Caco-2 (cell line): ENCODE results near the gene MAPK4. TPM values are rescaled to one million over a fixed set of nuclear protein-coding genes. Genes with fewer than 3 reads are reported as not detected.

Experiments used
- BruUV-seq: library from RNA; stranded (reverse); fragments of 400-500 nt; replicated peaks from 2 replicates; lab custom pipeline; 2021; lab: Mats Ljungman, UMichigan
- CTCF ChIA-PET: fragments of 300-600 bp; sonication (Branson Sonifier 250); formaldehyde crosslinking; loops from one replicate; lab custom pipeline; 2022; ENCODE audit warnings: antibody characterized with exemption; lab: Charles Lee
- POLR2A ChIA-PET: fragments of 300-600 bp; sonication (Branson Sonifier 250); formaldehyde crosslinking; loops from one replicate; lab custom pipeline; 2022; ENCODE audit warnings: antibody characterized with exemption; lab: Charles Lee
- DNase-seq, 2 experiments: peaks; one replicate each; pipeline versions ENCODE4 v3.0.0 to v3.0.0-alpha.2; 2020 to 2022
- H3K27me3 ChIP-seq: replicated peaks from 2 replicates; pipeline ENCODE4 v1.6.0; 2011; ENCODE audit warnings: low read length; ENCODE audit not compliant: control insufficient read depth, insufficient read depth
- H3K36me3 ChIP-seq: 2 replicates; pipeline ENCODE4 v1.5.1; 2011; ENCODE audit warnings: low read length; ENCODE audit not compliant: control insufficient read depth, insufficient read depth
- H3K4me1 ChIP-seq: fragments of 250-450 bp; sonication (Bioruptor Pico); 2 replicates; pipeline ENCODE4 v1.5.1; 2020; ENCODE audit warnings: mild to moderate bottlenecking
- H3K4me3 ChIP-seq: 2 replicates; pipeline ENCODE4 v1.5.1; 2011; ENCODE audit warnings: low read depth, mild to moderate bottlenecking, control low read depth, low read length
- H3K9me3 ChIP-seq: fragments of 250-450 bp; sonication (Bioruptor Pico); 2 replicates; pipeline ENCODE4 v1.5.1; 2020; ENCODE audit warnings: mild to moderate bottlenecking, moderate library complexity
- H3K27ac Mint-ChIP-seq: one replicate; pipeline ENCODE4 v1.8.0; 2022; ENCODE audit warnings: mixed read lengths; ENCODE audit not compliant: unreplicated experiment
- H3K27me3 Mint-ChIP-seq: one replicate; pipeline ENCODE4 v1.8.0; 2022; ENCODE audit warnings: mixed read lengths; ENCODE audit not compliant: insufficient read depth, unreplicated experiment
- H3K36me3 Mint-ChIP-seq: one replicate; pipeline ENCODE4 v1.8.0; 2022; ENCODE audit warnings: mild to moderate bottlenecking, mixed read lengths; ENCODE audit not compliant: insufficient read depth, unreplicated experiment
- H3K4me1 Mint-ChIP-seq: one replicate; pipeline ENCODE4 v1.8.0; 2022; ENCODE audit warnings: low read depth, mixed read lengths; ENCODE audit not compliant: unreplicated experiment
- H3K4me3 Mint-ChIP-seq: one replicate; pipeline ENCODE4 v1.8.0; 2022; ENCODE audit warnings: mild to moderate bottlenecking, moderate library complexity, mixed read lengths; ENCODE audit not compliant: unreplicated experiment
- H3K9me3 Mint-ChIP-seq: one replicate; pipeline ENCODE4 v1.8.0; 2022; ENCODE audit warnings: mixed read lengths; ENCODE audit not compliant: unreplicated experiment
- CTCF ChIP-seq, 2 experiments: fragments of 200-600 bp in 1 of 2; IDR thresholded peaks; 1 replicate in 1 of 2; 2 replicates in 1 of 2; pipeline versions ENCODE4 v1.5.1 to v1.8.0; 2011 to 2022; ENCODE audit warnings: antibody characterized with exemption in 1 of 2, control low read depth in 1 of 2, inconsistent platforms in 1 of 2, low read depth in 1 of 2, low read length in 1 of 2, mild to moderate bottlenecking in 1 of 2, moderate library complexity in 1 of 2; ENCODE audit not compliant: insufficient read depth in 1 of 2, severe bottlenecking in 1 of 2, unreplicated experiment in 1 of 2
- intact Hi-C: fragments of 100-400 bp; cut with micrococcal nuclease; formaldehyde crosslinking; loops from one replicate; pipeline ENCODE4 v1.10.0; 2022; ENCODE audit not compliant: unreplicated experiment
- total RNA-seq: library from RNA; stranded (reverse); gene quantifications from 2 replicates; pipeline ENCODE4 v1.2.3, GENCODE V29; 2022

The MAPK4 gene
- total RNA-seq, 1 experiment from 2014 or later, result 0.88 TPM

- POLR2A ChIA-PET, result no interaction called here
- Histone ChIP-seq H3K4me1 (no peaks in the 10 kb centered on the region), H3K36me3 (no peaks in the 10 kb centered on the region), H3K27me3 (no peaks in the 10 kb centered on the region), H3K9me3 (no peaks in the 10 kb centered on the region), H3K4me3 (no peak overlapping the region)
- no peak for DNase-seq
- intact Hi-C loops, result no loop called here
- no peak overlapping the region for H3K4me3 Mint-ChIP-seq
- H3K9me3 Mint-ChIP-seq, result no peaks in the 10 kb centered on the region
- no peaks in the 10 kb centered on the region for H3K27me3 Mint-ChIP-seq
- no peaks in the 10 kb centered on the region for H3K4me1 Mint-ChIP-seq
- no TSS peak for BruUV-seq
- no peak overlapping the region for H3K27ac Mint-ChIP-seq
- no peaks in the 10 kb centered on the region for H3K36me3 Mint-ChIP-seq
- TF ChIP-seq CTCF (IDR thresholded peaks at IDR 0.05; ENCODE audit: insufficient read depth in 1 of 2, low read depth in 1 of 2, low read length in 1 of 2, severe bottlenecking in 1 of 2, unreplicated experiment in 1 of 2), result no peak
- CTCF ChIA-PET, result no interaction called here
Measured at GRCh38 chr18:50638016-50638883, 78.4 kb downstream of the MAPK4 start.

GRCh38 chr18:50638884-50639420 is 79.1 kb downstream of the MAPK4 start:
- H3K36me3 ChIP-seq, result no peaks in the 10 kb centered on the region
- Mint-ChIP-seq H3K4me1 (no peaks in the 10 kb centered on the region), H3K36me3 (no peaks in the 10 kb centered on the region), H3K4me3 (no peak overlapping the region), H3K27ac (no peak overlapping the region), H3K9me3 (no peaks in the 10 kb centered on the region), H3K27me3 (no peaks in the 10 kb centered on the region)
- no peaks in the 10 kb centered on the region for H3K27me3 ChIP-seq
- H3K9me3 ChIP-seq, result no peaks in the 10 kb centered on the region
- no peak overlapping the region for H3K4me3 ChIP-seq
- intact Hi-C loops, result no loop called here
- DNase-seq, result no peak
- BruUV-seq, result no TSS peak
- no peak for TF ChIP-seq CTCF (IDR thresholded peaks at IDR 0.05; ENCODE audit: insufficient read depth in 1 of 2, low read depth in 1 of 2, low read length in 1 of 2, severe bottlenecking in 1 of 2, unreplicated experiment in 1 of 2)
- ChIA-PET POLR2A (no interaction called here), CTCF (no interaction called here)
- H3K4me1 ChIP-seq, result no peaks in the 10 kb centered on the region

- H3K27me3 Mint-ChIP-seq, result no peaks in the 10 kb centered on the region
- no TSS peak for BruUV-seq
- H3K4me3 Mint-ChIP-seq, result no peak overlapping the region
- Histone ChIP-seq H3K4me3 (no peak overlapping the region), H3K9me3 (no peaks in the 10 kb centered on the region), H3K36me3 (no peaks in the 10 kb centered on the region), H3K4me1 (no peaks in the 10 kb centered on the region), H3K27me3 (no peaks in the 10 kb centered on the region)
- no peak for DNase-seq
- H3K27ac Mint-ChIP-seq, result no peak overlapping the region
- no peaks in the 10 kb centered on the region for H3K9me3 Mint-ChIP-seq
- ChIA-PET CTCF (no interaction called here), POLR2A (no interaction called here)
- no peaks in the 10 kb centered on the region for H3K36me3 Mint-ChIP-seq
- TF ChIP-seq CTCF (IDR thresholded peaks at IDR 0.05; ENCODE audit: insufficient read depth in 1 of 2, low read depth in 1 of 2, low read length in 1 of 2, severe bottlenecking in 1 of 2, unreplicated experiment in 1 of 2), result no peak
- H3K4me1 Mint-ChIP-seq, result no peaks in the 10 kb centered on the region
- intact Hi-C loops, result no loop called here
Measured at GRCh38 chr18:50639711-50640110, 79.8 kb downstream of the MAPK4 start.
